HepG2 (cell line): ENCODE data around the gene SH2D3A. TPM values are rescaled to one million over a fixed set of nuclear protein-coding genes. Genes with fewer than 3 reads are reported as not detected.

Experiments used
- ATAC-seq: fragments of 200-7000 bp; cut with Tn5 transposase; 3 replicates; pipeline ENCODE4 v1.9.1; 2020; ENCODE audit warnings: mild to moderate bottlenecking, moderate library complexity
- BruUV-seq: library from RNA; stranded (reverse); fragments of 400-500 nt; replicated peaks from 2 replicates; lab custom pipeline; 2021; lab: Mats Ljungman, UMichigan
- CTCF ChIA-PET: fragments of 300-600 bp; formaldehyde crosslinking; extraction: SDS; loops from one replicate; lab custom pipeline; 2021; ENCODE audit warnings: low total read pairs, inconsistent platforms, low intra/inter-chr PET ratio; lab: Yijun Ruan, JAX
- POLR2A ChIA-PET: fragments of 350-600 bp; sonication (Branson Sonifier 250); formaldehyde crosslinking; loops from one replicate; lab custom pipeline; 2020; ENCODE audit warnings: antibody characterized with exemption, inconsistent platforms; lab: Yijun Ruan, JAX
- DNase-seq: peaks from one replicate; pipeline ENCODE4 v3.0.0-alpha.2; 2015; ENCODE audit warnings: low spot score
- FAIRE-seq: peaks from 3 replicates; lab custom pipeline; 2011; peaks lifted over from hg19 to GRCh38; lab: Jason Lieb, UNC
- H2AFZ ChIP-seq: one replicate; pipeline ENCODE4 v1.6.1; 2011; ENCODE audit warnings: low read length, inconsistent platforms
- H3K27ac ChIP-seq: fragments of 300-600 bp; 3 replicates; pipeline ENCODE4 v1.8.0; 2011; ENCODE audit warnings: mixed run types, mild to moderate bottlenecking, mixed read lengths, low read length, inconsistent platforms; ENCODE audit not compliant: insufficient read depth; ENCODE audit errors: extremely low read length
- H3K27me3 ChIP-seq, 2 experiments: fragments of 200-600 bp in 1 of 2; 2 replicates in 1 of 2; 3 replicates in 1 of 2; pipeline versions ENCODE4 v1.6.0 to v1.8.0; 2011; ENCODE audit warnings: low read length in 2 of 2, mild to moderate bottlenecking in 2 of 2, moderate library complexity in 2 of 2, inconsistent platforms in 1 of 2; ENCODE audit not compliant: insufficient read depth in 2 of 2, control insufficient read depth in 1 of 2
- H3K36me3 ChIP-seq, 2 experiments: fragments of 200-600 bp in 1 of 2; replicated peaks in 1 of 2; 2 replicates in 1 of 2; 3 replicates in 1 of 2; pipeline versions ENCODE4 v1.5.1 to v1.8.0; 2011; ENCODE audit warnings: low read length in 2 of 2, inconsistent platforms in 1 of 2; ENCODE audit not compliant: insufficient read depth in 2 of 2, control insufficient read depth in 1 of 2
- H3K4me1 ChIP-seq: 2 replicates; pipeline ENCODE4 v1.5.1; 2012; ENCODE audit warnings: low read length, inconsistent platforms; ENCODE audit not compliant: insufficient read depth
- H3K4me2 ChIP-seq: 2 replicates; pipeline ENCODE4 v1.6.0; 2011; ENCODE audit warnings: low read depth, low read length, inconsistent platforms
- H3K4me3 ChIP-seq, 3 experiments: fragments of 200-600 bp in 1 of 3; sonication (generic), shearing (Covaris generic) in 1 of 3; replicated peaks in 1 of 3; 2 replicates each; pipeline ENCODE4 v1.5.1; 2011 to 2016; ENCODE audit warnings: low read length in 3 of 3, inconsistent platforms in 2 of 3, low read depth in 2 of 3, mild to moderate bottlenecking in 2 of 3, control low read depth in 1 of 3, mixed read lengths in 1 of 3; ENCODE audit not compliant: insufficient read depth in 1 of 3
- H3K79me2 ChIP-seq: one replicate; pipeline ENCODE4 v1.6.1; 2011; ENCODE audit warnings: low read length, inconsistent platforms; ENCODE audit not compliant: insufficient read depth
- H3K9ac ChIP-seq: 2 replicates; pipeline ENCODE4 v1.6.0; 2011; ENCODE audit warnings: mild to moderate bottlenecking, low read depth, low read length, inconsistent platforms; ENCODE audit not compliant: insufficient read depth
- H3K9me3 ChIP-seq: 2 replicates; pipeline ENCODE4 v1.5.1; 2012; ENCODE audit warnings: mild to moderate bottlenecking, low read length
- H4K20me1 ChIP-seq: 2 replicates; pipeline ENCODE4 v1.6.0; 2011; ENCODE audit warnings: inconsistent platforms, mild to moderate bottlenecking, low read length, moderate library complexity; ENCODE audit not compliant: insufficient read depth
- CENPT ChIP-seq: sonication (generic); formaldehyde crosslinking; IDR thresholded peaks from 2 replicates; pipeline ENCODE4 v1.8.0; 2022; ENCODE audit warnings: low read depth, mild to moderate bottlenecking, moderate library complexity, missing genetic modification reagents
- GATAD2A ChIP-seq: IDR thresholded peaks from 2 replicates; pipeline ENCODE4 v1.6.1; 2016
- IRF2 ChIP-seq: IDR thresholded peaks from 2 replicates; pipeline ENCODE4 v1.6.1; 2018; ENCODE audit warnings: missing genetic modification reagents, missing compliant biosample characterization
- PLRG1 ChIP-seq: fragments of 450-650 bp; conservative IDR thresholded peaks from 2 replicates; pipeline ENCODE4 v1.6.1; 2016
- SP1 ChIP-seq, 2 experiments: fragments of 450-650 bp in 1 of 2; sonication (generic) in 1 of 2; formaldehyde crosslinking in 1 of 2; IDR thresholded peaks; 2 replicates each; pipeline versions ENCODE4 v1.4.0 to v1.6.1; 2016 to 2020; ENCODE audit warnings: missing genetic modification reagents in 1 of 2
- ZMYM4 ChIP-seq: sonication (generic); formaldehyde crosslinking; IDR thresholded peaks from 2 replicates; pipeline ENCODE4 v1.8.1; 2023; ENCODE audit warnings: mild to moderate bottlenecking, missing genetic modification reagents
- ZNF33B ChIP-seq: sonication (generic); formaldehyde crosslinking; IDR thresholded peaks from 2 replicates; pipeline ENCODE4 v1.5.1; 2020; ENCODE audit warnings: mild to moderate bottlenecking, missing genetic modification reagents
- ZNF792 ChIP-seq: IDR thresholded peaks from 2 replicates; pipeline ENCODE4 v1.6.1; 2016
- ZNF878 ChIP-seq: sonication (generic); formaldehyde crosslinking; IDR thresholded peaks from 2 replicates; pipeline ENCODE4 v1.8.1; 2023; ENCODE audit warnings: mild to moderate bottlenecking, missing genetic modification reagents, moderate library complexity
- whole genome bisulfite sequencing: methylation state at CpG from one replicate; pipeline ENCODE4 v1.1.6; 2017; ENCODE audit warnings: low lambda C conversion rate; 5-methylcytosine and 5-hydroxymethylcytosine counted together
- in situ Hi-C: cut with HindIII; loops from 2 replicates; pipeline ENCODE4 v1.10.0; 2017; ENCODE audit warnings: low pct_unique_long_range_greater_than_20kb; ENCODE audit not compliant: extremely low pct_ligation_motif_present
- intact Hi-C: fragments of 100-400 bp; cut with micrococcal nuclease; formaldehyde crosslinking; loops from one replicate; pipeline ENCODE4 v1.10.0; 2022; ENCODE audit not compliant: unreplicated experiment
- polyA plus RNA-seq, 8 experiments: library from polyadenylated mRNA; depleted of rRNA in 3 of 8; stranded (reverse) in 7 of 8; unstranded in 1 of 8; fragments of >200 nt; fragmentation: Illumina TruSeq in 4 of 8; extraction: Trizol in 4 of 8; gene quantifications; 2 replicates each; pipeline versions ENCODE4 v1.2.1 to v1.2.3, GENCODE V29; 2011 to 2016; ENCODE audit warnings: low read depth in 4 of 8, missing spikeins in 1 of 8, mixed read lengths in 1 of 8; ENCODE audit not compliant: insufficient read depth in 1 of 8
- total RNA-seq, 5 experiments: library from RNA; depleted of rRNA; stranded (reverse); fragments of >200 nt; fragmentation: Illumina TruSeq; extraction: Trizol; gene quantifications; 2 replicates each; pipeline ENCODE4 v1.2.3, GENCODE V29; 2016; ENCODE audit warnings: low read depth in 1 of 5
- TF ChIP-seq, protein P1 (sequence below), 2 experiments: IDR thresholded peaks; 2 replicates each; pipeline ENCODE4 v1.6.1; 2011 to 2012; ENCODE audit warnings: low read length in 2 of 2, borderline replicate concordance in 1 of 2, low read depth in 1 of 2, mild to moderate bottlenecking in 1 of 2, moderate library complexity in 1 of 2

SH2D3A gene
- total and polyA plus RNA-seq, 2 of the 13 experiments (the other 11 are each of a cell fraction or from before 2014, with no cell fraction given) = 1.0 to 2.2 TPM

DNA sequence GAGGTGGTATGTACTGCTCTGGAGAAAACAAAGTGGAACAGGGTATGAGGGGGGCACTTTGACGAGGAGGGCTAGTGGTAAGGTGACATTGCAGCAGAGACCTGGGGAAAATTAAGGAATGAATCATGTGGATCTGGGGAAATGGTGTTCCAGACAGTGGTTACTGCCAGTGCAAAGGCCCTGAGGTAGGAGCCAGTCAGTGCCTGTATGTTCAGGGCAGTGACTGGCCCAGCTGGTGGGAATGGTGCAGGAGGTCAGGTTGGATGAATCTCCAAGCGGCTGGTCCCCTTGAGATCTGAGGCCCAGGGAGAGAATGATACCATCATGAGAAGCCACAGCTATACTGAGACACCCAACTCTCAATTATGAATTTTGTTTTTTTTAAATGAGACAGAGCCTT lies 10.2 kb upstream of the SH2D3A start:
- FAIRE-seq = no peak
- CTCF ChIA-PET = no interaction called here

More for the DNA sequence above, 10.2 kb upstream of the SH2D3A start:
- no peaks in the 10 kb centered on the region for H3K36me3 ChIP-seq
- H3K79me2 ChIP-seq = no peaks in the 10 kb centered on the region
- H2AFZ ChIP-seq = no peak overlapping the region
- no peak overlapping the region for H3K27ac ChIP-seq
- DNase-seq (no peak), ATAC-seq (no peak)
- WGBS = 14% methylated on average over 2 of the region's 2 CpGs
- TF ChIP-seq CENPT (CRISPR knock-in tag) = no peak
- no peak for TF ChIP-seq ZNF878
- TF ChIP-seq IRF2 (CRISPR knock-in tag) = no peak
- TF ChIP-seq ZMYM4 = no peak
- TF ChIP-seq PLRG1 = no peak
- no peak for TF ChIP-seq ZNF792 (CRISPR knock-in tag)
- TF ChIP-seq ZNF33B (CRISPR knock-in tag) = no peak
- TF ChIP-seq, protein P1, sequence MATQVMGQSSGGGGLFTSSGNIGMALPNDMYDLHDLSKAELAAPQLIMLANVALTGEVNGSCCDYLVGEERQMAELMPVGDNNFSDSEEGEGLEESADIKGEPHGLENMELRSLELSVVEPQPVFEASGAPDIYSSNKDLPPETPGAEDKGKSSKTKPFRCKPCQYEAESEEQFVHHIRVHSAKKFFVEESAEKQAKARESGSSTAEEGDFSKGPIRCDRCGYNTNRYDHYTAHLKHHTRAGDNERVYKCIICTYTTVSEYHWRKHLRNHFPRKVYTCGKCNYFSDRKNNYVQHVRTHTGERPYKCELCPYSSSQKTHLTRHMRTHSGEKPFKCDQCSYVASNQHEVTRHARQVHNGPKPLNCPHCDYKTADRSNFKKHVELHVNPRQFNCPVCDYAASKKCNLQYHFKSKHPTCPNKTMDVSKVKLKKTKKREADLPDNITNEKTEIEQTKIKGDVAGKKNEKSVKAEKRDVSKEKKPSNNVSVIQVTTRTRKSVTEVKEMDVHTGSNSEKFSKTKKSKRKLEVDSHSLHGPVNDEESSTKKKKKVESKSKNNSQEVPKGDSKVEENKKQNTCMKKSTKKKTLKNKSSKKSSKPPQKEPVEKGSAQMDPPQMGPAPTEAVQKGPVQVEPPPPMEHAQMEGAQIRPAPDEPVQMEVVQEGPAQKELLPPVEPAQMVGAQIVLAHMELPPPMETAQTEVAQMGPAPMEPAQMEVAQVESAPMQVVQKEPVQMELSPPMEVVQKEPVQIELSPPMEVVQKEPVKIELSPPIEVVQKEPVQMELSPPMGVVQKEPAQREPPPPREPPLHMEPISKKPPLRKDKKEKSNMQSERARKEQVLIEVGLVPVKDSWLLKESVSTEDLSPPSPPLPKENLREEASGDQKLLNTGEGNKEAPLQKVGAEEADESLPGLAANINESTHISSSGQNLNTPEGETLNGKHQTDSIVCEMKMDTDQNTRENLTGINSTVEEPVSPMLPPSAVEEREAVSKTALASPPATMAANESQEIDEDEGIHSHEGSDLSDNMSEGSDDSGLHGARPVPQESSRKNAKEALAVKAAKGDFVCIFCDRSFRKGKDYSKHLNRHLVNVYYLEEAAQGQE (IDR thresholded peaks at IDR 0.05; ENCODE audit: borderline replicate concordance in 1 of 2, low read depth in 1 of 2, low read length in 2 of 2) = no peak
- TF ChIP-seq SP1 (IDR thresholded peaks at IDR 0.05) = no peak
- no peak for TF ChIP-seq SP1 (CRISPR knock-in tag; IDR thresholded peaks at IDR 0.05)
- no peak for TF ChIP-seq GATAD2A (CRISPR knock-in tag)
- intact Hi-C loops = no loop called here
- H3K27me3 ChIP-seq = no peaks in the 10 kb centered on the region
- in situ Hi-C loops = no loop called here
- no TSS peak for BruUV-seq
- H3K9ac ChIP-seq = no peak overlapping the region
- H3K4me1 ChIP-seq = no peaks in the 10 kb centered on the region
- POLR2A ChIA-PET = no interaction called here
- H3K4me2 ChIP-seq = no peak overlapping the region
- H3K9me3 ChIP-seq = no peaks in the 10 kb centered on the region
- H3K4me3 ChIP-seq = no peak overlapping the region
- H4K20me1 ChIP-seq = no peaks in the 10 kb centered on the region
